ENCODE results near the gene PRR33. TPM values are rescaled to one million over a fixed set of nuclear protein-coding genes. Genes with fewer than 3 reads are reported as not detected.

Gene PRR33
- total and polyA plus RNA-seq, 2 donors (not counting 3 experiments of a cell fraction or from before 2014, with no cell fraction given) = not detected

DNA sequence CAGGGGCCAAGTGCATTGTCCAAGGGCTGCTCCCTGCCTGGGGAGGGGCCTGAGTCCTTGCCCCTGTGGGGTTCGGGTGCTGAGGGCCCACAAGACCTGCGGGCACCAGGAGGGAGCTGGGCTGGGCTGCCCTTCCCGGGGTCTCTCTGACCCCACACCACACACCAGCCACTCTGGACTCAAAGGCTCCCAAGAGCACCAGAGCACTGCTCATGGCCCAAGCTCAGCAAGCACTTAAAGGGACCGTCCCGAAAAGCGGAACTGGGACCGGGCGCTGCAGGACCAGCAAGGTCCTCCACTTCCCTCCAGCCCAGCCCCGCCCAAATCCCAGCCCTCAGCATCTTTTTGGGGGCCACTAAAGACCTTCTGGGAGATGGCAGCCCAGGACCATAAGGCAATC, 33.5 kb downstream of the PRR33 start:
- H3K9me3 ChIP-seq (replicated peaks; ENCODE audit: control insufficient read depth, insufficient read depth, low read length) = no peaks in the 10 kb centered on the region
- dilution Hi-C loops (cut with MboI; ENCODE audit: extremely low pct_ligation_motif_present, low sequenced_read_pairs) (no loop called here), intact Hi-C loops (cut with micrococcal nuclease) (no loop called here)
- no peak overlapping the region for H3K4me3 ChIP-seq (replicated peaks in 1 of 3; ENCODE audit: insufficient read depth in 1 of 3, low read depth in 1 of 3, low read length in 3 of 3)
- no peaks in the 10 kb centered on the region for H3K9me1 ChIP-seq (replicated peaks; ENCODE audit: control insufficient read depth, extremely low read depth, insufficient read depth, low read length)
- no peaks in the 10 kb centered on the region for H3K79me2 ChIP-seq (ENCODE audit: control insufficient read depth, insufficient read depth, low read length)
- no peaks in the 10 kb centered on the region for H4K20me1 ChIP-seq (replicated peaks; ENCODE audit: control insufficient read depth, extremely low read depth, insufficient read depth, low read length)
- H3K9ac ChIP-seq (replicated peaks; ENCODE audit: extremely low read depth, insufficient read depth, low read length) = no peak overlapping the region
- H2AFZ ChIP-seq (ENCODE audit: low read depth, low read length) = no peak overlapping the region
- ChIA-PET POLR2A (no interaction called here), CTCF (interaction anchor here (1.5 to 2.2 kb wide), 2 partner anchors 24 to 26 kb away, joined by 6 to 8 read pairs; no protein-coding TSS in a partner anchor)
- H3K27ac ChIP-seq (ENCODE audit: insufficient read depth, low read depth, low read length) = no peak overlapping the region
- FAIRE-seq (no peak), DNase-seq (ENCODE audit: low read depth, low spot score) (no peak)
- no peaks in the 10 kb centered on the region for H3K27me3 ChIP-seq (ENCODE audit: control insufficient read depth in 2 of 2, insufficient read depth in 2 of 2, low read length in 2 of 2)
- no peak overlapping the region for H3K4me2 ChIP-seq (ENCODE audit: insufficient read depth, low read length)
- TF ChIP-seq EZH2 (IDR thresholded peaks at IDR 0.05; ENCODE audit: borderline replicate concordance, low read depth, low read length, severe bottlenecking) (no peak), JUN (IDR thresholded peaks at IDR 0.05; ENCODE audit: borderline replicate concordance, insufficient read depth, insufficient read length, low read depth) (no peak), MYC (IDR thresholded peaks at IDR 0.05; ENCODE audit: low read depth, low read length) (no peak), POLR2A (IDR thresholded peaks at IDR 0.05; ENCODE audit: low read depth, low read length) (no peak), POLR2AphosphoS5 (IDR thresholded peaks at IDR 0.05; ENCODE audit: insufficient read depth, low read depth, low read length) (no peak), FOS (IDR thresholded peaks at IDR 0.05; ENCODE audit: borderline replicate concordance, insufficient read depth, low read length) (no peak), GATA2 (IDR thresholded peaks at IDR 0.05; ENCODE audit: insufficient read depth, insufficient read length, low read depth, low read length) (no peak)
- TF ChIP-seq, protein P1, sequence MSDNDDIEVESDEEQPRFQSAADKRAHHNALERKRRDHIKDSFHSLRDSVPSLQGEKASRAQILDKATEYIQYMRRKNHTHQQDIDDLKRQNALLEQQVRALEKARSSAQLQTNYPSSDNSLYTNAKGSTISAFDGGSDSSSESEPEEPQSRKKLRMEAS (IDR thresholded peaks at IDR 0.05; ENCODE audit: insufficient read depth, insufficient read length) = no peak
- TF ChIP-seq, protein P2, sequence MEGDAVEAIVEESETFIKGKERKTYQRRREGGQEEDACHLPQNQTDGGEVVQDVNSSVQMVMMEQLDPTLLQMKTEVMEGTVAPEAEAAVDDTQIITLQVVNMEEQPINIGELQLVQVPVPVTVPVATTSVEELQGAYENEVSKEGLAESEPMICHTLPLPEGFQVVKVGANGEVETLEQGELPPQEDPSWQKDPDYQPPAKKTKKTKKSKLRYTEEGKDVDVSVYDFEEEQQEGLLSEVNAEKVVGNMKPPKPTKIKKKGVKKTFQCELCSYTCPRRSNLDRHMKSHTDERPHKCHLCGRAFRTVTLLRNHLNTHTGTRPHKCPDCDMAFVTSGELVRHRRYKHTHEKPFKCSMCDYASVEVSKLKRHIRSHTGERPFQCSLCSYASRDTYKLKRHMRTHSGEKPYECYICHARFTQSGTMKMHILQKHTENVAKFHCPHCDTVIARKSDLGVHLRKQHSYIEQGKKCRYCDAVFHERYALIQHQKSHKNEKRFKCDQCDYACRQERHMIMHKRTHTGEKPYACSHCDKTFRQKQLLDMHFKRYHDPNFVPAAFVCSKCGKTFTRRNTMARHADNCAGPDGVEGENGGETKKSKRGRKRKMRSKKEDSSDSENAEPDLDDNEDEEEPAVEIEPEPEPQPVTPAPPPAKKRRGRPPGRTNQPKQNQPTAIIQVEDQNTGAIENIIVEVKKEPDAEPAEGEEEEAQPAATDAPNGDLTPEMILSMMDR (IDR thresholded peaks at IDR 0.05; ENCODE audit: extremely low read depth in 1 of 2, insufficient read depth in 1 of 2, low read depth in 1 of 2, low read length in 2 of 2) = no peak
- no peaks in the 10 kb centered on the region for H3K36me3 ChIP-seq (ENCODE audit: control insufficient read depth in 2 of 2, extremely low read depth in 1 of 2, insufficient read depth in 2 of 2, low read length in 2 of 2)
- no TSS peak for BruUV-seq (replicated peaks)
- peaks cover 3% of the 10 kb centered on the region for H3K4me1 ChIP-seq (ENCODE audit: control insufficient read depth, extremely low read depth, insufficient read depth, low read length)
